IMR-90 (cell line): ENCODE results near the gene TIAM2. TPM values are rescaled to one million over a fixed set of nuclear protein-coding genes. Genes with fewer than 3 reads are reported as not detected.

Source experiments
- ATAC-seq: fragments of 200-7000 bp; cut with Tn5 transposase; 2 replicates; pipeline ENCODE4 v1.9.1; 2020; ENCODE audit warnings: low read depth, mild to moderate bottlenecking, moderate library complexity
- BruUV-seq: library from RNA; stranded (reverse); fragments of 400-500 nt; replicated peaks from 2 replicates; lab custom pipeline; 2021; lab: Mats Ljungman, UMichigan
- CTCF ChIA-PET: fragments of 300-600 bp; formaldehyde crosslinking; extraction: SDS; loops from one replicate; lab custom pipeline; 2021; ENCODE audit warnings: antibody characterized with exemption; lab: Yijun Ruan, JAX
- POLR2A ChIA-PET: fragments of 300-600 bp; sonication (Branson Sonifier 250); formaldehyde crosslinking; loops from one replicate; lab custom pipeline; 2022; ENCODE audit warnings: antibody characterized with exemption; ENCODE audit not compliant: unreplicated experiment; lab: Charles Lee
- DNase-seq: peaks from one replicate; pipeline ENCODE4 v3.0.0; 2013
- H2AFZ ChIP-seq: replicated peaks from 2 replicates; pipeline ENCODE3; 2013; ENCODE audit warnings: low read length, mild to moderate bottlenecking; ENCODE audit not compliant: poor library complexity
- H2AK5ac ChIP-seq: 2 replicates; pipeline ENCODE4 v1.6.1; 2013; ENCODE audit warnings: low read depth, low read length, inconsistent platforms
- H2AK9ac ChIP-seq: replicated peaks from 2 replicates; pipeline ENCODE3; 2013; ENCODE audit warnings: mild to moderate bottlenecking, low read depth, low read length, moderate library complexity; ENCODE audit not compliant: poor library complexity
- H2BK120ac ChIP-seq: 2 replicates; pipeline ENCODE4 v1.6.1; 2013; ENCODE audit warnings: low read depth, low read length, inconsistent platforms
- H2BK15ac ChIP-seq: 3 replicates; pipeline ENCODE4 v1.6.1; 2013; ENCODE audit warnings: low read depth, low read length, inconsistent platforms
- H2BK20ac ChIP-seq: 2 replicates; pipeline ENCODE4 v1.6.1; 2013; ENCODE audit warnings: low read depth, mild to moderate bottlenecking, inconsistent platforms, low read length, moderate library complexity
- H2BK5ac ChIP-seq: 2 replicates; pipeline ENCODE4 v1.6.1; 2013; ENCODE audit warnings: mild to moderate bottlenecking, low read depth, low read length, inconsistent platforms; ENCODE audit not compliant: poor library complexity, severe bottlenecking
- H3K14ac ChIP-seq: replicated peaks from 2 replicates; pipeline ENCODE4 v1.6.1; 2013; ENCODE audit warnings: low read depth, low read length, inconsistent platforms
- H3K18ac ChIP-seq: 2 replicates; pipeline ENCODE4 v1.6.1; 2013; ENCODE audit warnings: low read depth, low read length, control low read depth
- H3K23ac ChIP-seq: 2 replicates; pipeline ENCODE4 v1.6.1; 2013; ENCODE audit warnings: low read depth, low read length, inconsistent platforms
- H3K27ac ChIP-seq: 2 replicates; pipeline ENCODE4 v1.5.1; 2013; ENCODE audit warnings: mild to moderate bottlenecking, control low read depth, low read length; ENCODE audit not compliant: insufficient read depth
- H3K27me3 ChIP-seq: 2 replicates; pipeline ENCODE4 v1.6.1; 2013; ENCODE audit warnings: low read length; ENCODE audit not compliant: control insufficient read depth, insufficient read depth
- H3K36me3 ChIP-seq: 2 replicates; pipeline ENCODE4 v1.6.1; 2013; ENCODE audit warnings: low read length, mixed read lengths; ENCODE audit not compliant: control insufficient read depth, insufficient read depth
- H3K4ac ChIP-seq: 2 replicates; pipeline ENCODE4 v1.6.1; 2013; ENCODE audit warnings: low read depth, low read length, inconsistent platforms
- H3K4me1 ChIP-seq: 2 replicates; pipeline ENCODE4 v1.6.1; 2013; ENCODE audit warnings: low read length, mixed read lengths; ENCODE audit not compliant: control insufficient read depth, insufficient read depth
- H3K4me2 ChIP-seq: 2 replicates; pipeline ENCODE4 v1.6.1; 2013; ENCODE audit warnings: low read depth, mild to moderate bottlenecking, control low read depth, low read length, moderate library complexity
- H3K4me3 ChIP-seq: 2 replicates; pipeline ENCODE4 v1.5.1; 2013; ENCODE audit warnings: low read depth, mild to moderate bottlenecking, control low read depth, low read length, moderate library complexity; ENCODE audit not compliant: insufficient read depth
- H3K56ac ChIP-seq: 2 replicates; pipeline ENCODE4 v1.6.1; 2013; ENCODE audit warnings: low read length, inconsistent platforms; ENCODE audit not compliant: insufficient read depth; ENCODE audit errors: extremely low read depth
- H3K79me1 ChIP-seq, 2 experiments: 2 replicates each; pipeline ENCODE4 v1.6.1; 2013; ENCODE audit warnings: low read length in 2 of 2, inconsistent platforms in 1 of 2, low read depth in 1 of 2
- H3K9ac ChIP-seq: 2 replicates; pipeline ENCODE4 v1.6.1; 2013; ENCODE audit warnings: low read depth, low read length, control low read depth
- H3K9me1 ChIP-seq: 2 replicates; pipeline ENCODE4 v1.6.1; 2013; ENCODE audit warnings: low read length, inconsistent platforms; ENCODE audit not compliant: insufficient read depth
- H3K9me3 ChIP-seq: 2 replicates; pipeline ENCODE4 v1.6.1; 2013; ENCODE audit warnings: low read length; ENCODE audit not compliant: control insufficient read depth, insufficient read depth
- H4K20me1 ChIP-seq: 2 replicates; pipeline ENCODE4 v1.6.1; 2013; ENCODE audit warnings: low read length, inconsistent platforms; ENCODE audit not compliant: insufficient read depth
- H4K5ac ChIP-seq: 2 replicates; pipeline ENCODE4 v1.6.1; 2013; ENCODE audit warnings: mild to moderate bottlenecking, low read depth, low read length, control low read depth
- H4K8ac ChIP-seq, 2 experiments: 2 replicates each; pipeline ENCODE4 v1.6.1; 2013; ENCODE audit warnings: low read depth in 2 of 2, low read length in 2 of 2, control low read depth in 1 of 2, inconsistent platforms in 1 of 2
- H4K91ac ChIP-seq: 2 replicates; pipeline ENCODE4 v1.6.1; 2013; ENCODE audit warnings: low read depth, low read length, inconsistent platforms; ENCODE audit not compliant: insufficient read depth
- CEBPB ChIP-seq: IDR thresholded peaks from 2 replicates; pipeline ENCODE4 v1.6.1; 2012; ENCODE audit warnings: low read depth, low read length, improper control_type of control experiment
- ELK1 ChIP-seq: fragments of 150-350 bp; IDR thresholded peaks from 2 replicates; pipeline ENCODE4 v1.6.1; 2016; ENCODE audit warnings: low read depth, mild to moderate bottlenecking, low read length, moderate library complexity, borderline replicate concordance
- MXI1 ChIP-seq: IDR thresholded peaks from 2 replicates; pipeline ENCODE4 v1.6.1; 2012; ENCODE audit warnings: low read depth, mild to moderate bottlenecking, low read length, moderate library complexity, borderline replicate concordance
- POLR2A ChIP-seq: IDR thresholded peaks from 2 replicates; pipeline ENCODE4 v1.6.1; 2012; ENCODE audit warnings: mild to moderate bottlenecking, low read depth, low read length
- WGBS, 2 experiments: methylation state at CpG; one replicate each; pipeline versions ENCODE4 v1.1.5 to v1.1.7; 2013; ENCODE audit warnings: missing lambda C conversion rate in 2 of 2; ENCODE audit not compliant: insufficient read length in 1 of 2; ENCODE audit errors: extremely low coverage in 2 of 2; 5-methylcytosine and 5-hydroxymethylcytosine counted together
- dilution Hi-C: fragments of 300-500 bp; cut with HindIII; formaldehyde crosslinking; loops from one replicate; pipeline ENCODE4 v1.14.3; 2018; ENCODE audit warnings: low sequenced_read_pairs; ENCODE audit not compliant: unreplicated experiment
- in situ Hi-C: fragments of 300-500 bp; cut with MboI; formaldehyde crosslinking; loops from 3 replicates; pipeline ENCODE4 v1.14.3; 2019; ENCODE audit warnings: low sequenced_read_pairs, inconsistent platforms, mixed read lengths
- intact Hi-C: fragments of 100-400 bp; cut with micrococcal nuclease; formaldehyde crosslinking; loops from 2 replicates; pipeline ENCODE4 v1.10.0; 2022
- polyA plus RNA-seq, 3 experiments: library from polyadenylated mRNA; depleted of rRNA; stranded (reverse); fragments of >200 nt; gene quantifications; 2 replicates each; pipeline ENCODE4 v1.2.3, GENCODE V29; 2012; ENCODE audit warnings: low replicate concordance in 1 of 3
- total RNA-seq: library from RNA; depleted of rRNA; stranded (reverse); fragments of >200 nt; gene quantifications from 2 replicates; pipeline ENCODE4 v1.2.3, GENCODE V29; 2012

Gene TIAM2
- total and polyA plus RNA-seq, 2 of the 4 experiments (the other 2 are of a cell fraction), result 3.1 to 4.7 TPM

DNA sequence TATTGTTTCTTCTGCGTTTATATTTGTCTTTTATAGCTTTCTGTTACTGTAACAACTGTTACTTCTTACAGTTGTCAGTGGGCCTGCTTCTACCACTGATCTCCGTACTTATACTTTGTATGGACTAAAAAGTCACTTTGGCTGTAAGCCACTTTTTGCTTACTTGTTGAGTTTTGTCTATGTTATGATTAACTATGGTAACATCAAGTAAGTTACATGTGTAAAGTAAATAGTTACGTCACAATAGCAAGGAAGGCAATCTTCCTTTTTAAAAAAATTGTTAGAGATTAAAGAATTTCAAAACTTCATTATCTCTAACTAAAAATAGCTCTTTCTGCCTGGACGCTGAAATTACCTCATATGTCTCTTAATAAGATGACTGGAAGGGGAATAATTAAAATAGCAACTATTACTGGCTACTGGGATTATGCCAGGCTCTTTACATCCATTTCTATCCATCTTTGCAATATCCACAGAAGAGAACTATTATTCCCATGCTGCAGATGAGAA, 308.3 kb downstream of the TIAM2 start:
- no peak overlapping the region for H2AFZ ChIP-seq
- no peak overlapping the region for H3K27ac ChIP-seq
- peaks cover 3% of the 10 kb centered on the region; the same call in 1 of the 2 replicates for H3K9me1 ChIP-seq
- no peak overlapping the region for H2BK20ac ChIP-seq
- H3K56ac ChIP-seq, result no peak overlapping the region
- H3K36me3 ChIP-seq, result peaks cover 5% of the 10 kb centered on the region; the same call in 1 of the 2 replicates
- peaks cover 26 to 43% of the 10 kb centered on the region in 2 experiments for H3K79me1 ChIP-seq
- no peak overlapping the region for H3K9ac ChIP-seq
- dilution Hi-C loops (no loop called here), in situ Hi-C loops (no loop called here), intact Hi-C loops (no loop called here)
- TF ChIP-seq CEBPB (peak; percentile 34; the same call in 1 of the 2 replicates), POLR2A (no peak), MXI1 (no peak), ELK1 (no peak)
- H3K27me3 ChIP-seq, result no peaks in the 10 kb centered on the region
- no peak overlapping the region for H4K5ac ChIP-seq
- H4K20me1 ChIP-seq, result no peaks in the 10 kb centered on the region
- no peak overlapping the region for H4K8ac ChIP-seq
- DNase-seq (peak; percentile 30), ATAC-seq (no peak)
- H3K14ac ChIP-seq, result no peak overlapping the region
- no CpG with 5 or more reads among the region's 4 CpGs for WGBS, 2 experiments
- no peak overlapping the region for H2BK15ac ChIP-seq
- H2BK5ac ChIP-seq, result no peak overlapping the region
- H2AK5ac ChIP-seq, result no peak overlapping the region
- H3K9me3 ChIP-seq, result no peaks in the 10 kb centered on the region
- H2BK120ac ChIP-seq, result no peak overlapping the region
- H3K4me3 ChIP-seq, result no peak overlapping the region
- BruUV-seq, result no TSS peak
- POLR2A ChIA-PET, result no interaction called here
- 0 out of 2 replicates have a peak, but pooled peaks cover 2% of the 10 kb centered on the region for H3K4me1 ChIP-seq
- no peak overlapping the region for H2AK9ac ChIP-seq
- no peak overlapping the region for H4K91ac ChIP-seq
- CTCF ChIA-PET, result no interaction called here
- no peak overlapping the region for H3K18ac ChIP-seq
- H3K23ac ChIP-seq, result no peak overlapping the region
- no peak overlapping the region for H3K4ac ChIP-seq
- H3K4me2 ChIP-seq, result no peak overlapping the region
